ENCODE data around the gene FBXW5. TPM values are rescaled to one million over a fixed set of nuclear protein-coding genes. Genes with fewer than 3 reads are reported as not detected.

The FBXW5 gene
- total and polyA plus RNA-seq, 10 of the 15 experiments (the other 5 are each of a cell fraction or from before 2014, with no cell fraction given), result 0.21 to 97.3 (median 44.5) TPM

GRCh38 chr9:136915632-136916329, 28.8 kb downstream of the FBXW5 start:
- no peak for ATAC-seq

More at GRCh38 chr9:136915632-136916329, 28.8 kb downstream of the FBXW5 start:
- no peak overlapping the region for H3K27ac ChIP-seq (ENCODE audit: control insufficient read depth, insufficient read depth)
- H4K20me1 ChIP-seq (ENCODE audit: control insufficient read depth, insufficient read depth), result no peaks in the 10 kb centered on the region; the same call in 1 of the 2 replicates
- FAIRE-seq (no peak), DNase-seq (ENCODE audit: low read depth, low spot score) (no peak)
- no peak for TF ChIP-seq RELB (IDR thresholded peaks at IDR 0.05; ENCODE audit: low read depth)
- no peak for TF ChIP-seq YBX1 (IDR thresholded peaks at IDR 0.05)
- no peak for TF ChIP-seq HCFC1 (IDR thresholded peaks at IDR 0.05; ENCODE audit: low read length)
- TF ChIP-seq ZNF24 (IDR thresholded peaks at IDR 0.05), result no peak
- no peak for TF ChIP-seq TCF7 (IDR thresholded peaks at IDR 0.05; ENCODE audit: borderline replicate concordance)
- no peak for TF ChIP-seq KAT2A (conservative IDR thresholded peaks at IDR 0.05; ENCODE audit: control insufficient read depth, low read depth, low read length)
- no peak for TF ChIP-seq JUND (IDR thresholded peaks at IDR 0.05; ENCODE audit: low read depth, low read length)
- no peak for TF ChIP-seq IKZF2 (IDR thresholded peaks at IDR 0.05)
- TF ChIP-seq ZZZ3 (IDR thresholded peaks at IDR 0.05; ENCODE audit: control insufficient read depth, insufficient read length, low read depth), result no peak
- no peak for TF ChIP-seq SUPT20H (IDR thresholded peaks at IDR 0.05; ENCODE audit: borderline replicate concordance, control insufficient read depth, low read depth, low read length)
- TF ChIP-seq SPI1 (IDR thresholded peaks at IDR 0.05; ENCODE audit: borderline replicate concordance, insufficient read depth, low read depth, low read length), result no peak
- TF ChIP-seq MXI1 (IDR thresholded peaks at IDR 0.05; ENCODE audit: low read depth, low read length), result no peak
- no peak for TF ChIP-seq MYB (IDR thresholded peaks at IDR 0.05; ENCODE audit: borderline replicate concordance, low read depth, low read length)
- TF ChIP-seq NR2C1 (IDR thresholded peaks at IDR 0.05), result no peak
- RAD21 ChIA-PET (ENCODE audit: unreplicated experiment), result no interaction called here
- SMC1A ChIA-PET (ENCODE audit: uncharacterized antibody, unreplicated experiment), result no interaction called here
- H3K79me2 ChIP-seq (ENCODE audit: control insufficient read depth, insufficient read depth, low read length), result no peaks in the 10 kb centered on the region
- H3K4me1 ChIP-seq (ENCODE audit: control insufficient read depth, insufficient read depth, low read length), result no peaks in the 10 kb centered on the region
- H3K27me3 ChIP-seq (replicated peaks in 1 of 2; ENCODE audit: control insufficient read depth in 2 of 2, insufficient read depth in 2 of 2, low read length in 1 of 2), result no peaks in the 10 kb centered on the region
- CTCF ChIA-PET, result no interaction called here
- peaks cover 29 to 38% of the 10 kb centered on the region in 2 experiments for H3K36me3 ChIP-seq (ENCODE audit: control insufficient read depth in 2 of 2, insufficient read depth in 2 of 2, low read length in 1 of 2)
- H3K9me3 ChIP-seq (replicated peaks; ENCODE audit: control insufficient read depth, insufficient read depth, low read length), result no peaks in the 10 kb centered on the region
- no peak overlapping the region for H2AFZ ChIP-seq (ENCODE audit: control insufficient read depth, low read depth, low read length)
- no peak overlapping the region for H3K4me2 ChIP-seq (ENCODE audit: control insufficient read depth, insufficient read depth)
- intact Hi-C loops (cut with micrococcal nuclease; ENCODE audit: unreplicated experiment) (no loop called here), in situ Hi-C loops (cut with MboI) (no loop called here)
- POLR2A ChIA-PET, result no interaction called here
- H3K4me3 ChIP-seq, result no peak overlapping the region
- H3K9ac ChIP-seq (ENCODE audit: control insufficient read depth, insufficient read depth, low read length), result no peak overlapping the region
- BruUV-seq (replicated peaks), result no TSS peak
- 95% methylated on average over 21 of the region's 21 CpGs for WGBS (ENCODE audit: insufficient coverage, insufficient replicate concordance, low lambda C conversion rate, missing lambda C conversion rate)
